Heart left ventricle (tissue), 13 donors: ENCODE data around the gene S1PR4.

Experiments
- CTCF ChIP-seq, 12 donors: fragments of 200-600 bp; sonication (generic) in 4 of 12; IDR thresholded peaks; one replicate each; pipeline versions ENCODE4 v1.5.0 to v1.8.0; 2018 to 2022; ENCODE audit warnings: antibody characterized with exemption in 12 of 12, mild to moderate bottlenecking in 5 of 12
- POLR2A ChIP-seq, 2 donors: fragments of 450-650 bp; IDR thresholded peaks; one replicate each; pipeline ENCODE4 v1.6.1; 2017; ENCODE audit warnings: antibody characterized with exemption in 2 of 2, mild to moderate bottlenecking in 2 of 2, moderate library complexity in 2 of 2
- donor health status: ischemic (EF 13 %, LVEDD 7.1; RV severe dilation, severe dysfunction).
- donor health status: DM: no; HTN: yes; CAD: no.
- donor health status: DM: no; HTN: no; CAD: no.
- donor health status: ischemic (EF 25% LVEDD 6.9; RV normal size, moderate dysfunction).
- donor health status: ischemic (EF 25% LVEDD 5.7; RV mildly dilated, moderate dysfunction).
- donor health status: ischemic (EF 35%, LVEDD 5.7; RV mildly dilated, moderate dysfunction).
- donor health status: nonischemic (EF 11% LVEDD 7.7; RV severe dilation, severe dysfunction).
- donor health status: DM: yes; HTN: yes; CAD: no.
- donor health status: PGD.
- donor health status: ischemic (EF 29% LVEDD 5.4; RV normal size, mild dysfunction).
- donor health status: nonischemic (EF 23%, LVEDD 6.1; RV moderate dilation, normal function).

GRCh38 chr19:3149089-3149488 is 29.5 kb upstream of the S1PR4 start:
- no peak for TF ChIP-seq CTCF (IDR thresholded peaks at IDR 0.05)
- no peak for TF ChIP-seq POLR2A (IDR thresholded peaks at IDR 0.05)
